GM19397 (cell line): ENCODE measurements around the gene DNHD1.

Experiments used
- ATAC-seq: cut with Tn5 transposase; IDR thresholded peaks from one replicate; pipeline ENCODE4 v1.9.1; 2021; ENCODE audit warnings: mild to moderate bottlenecking, moderate library complexity; ENCODE audit not compliant: unreplicated experiment

Gene DNHD1

DNA sequence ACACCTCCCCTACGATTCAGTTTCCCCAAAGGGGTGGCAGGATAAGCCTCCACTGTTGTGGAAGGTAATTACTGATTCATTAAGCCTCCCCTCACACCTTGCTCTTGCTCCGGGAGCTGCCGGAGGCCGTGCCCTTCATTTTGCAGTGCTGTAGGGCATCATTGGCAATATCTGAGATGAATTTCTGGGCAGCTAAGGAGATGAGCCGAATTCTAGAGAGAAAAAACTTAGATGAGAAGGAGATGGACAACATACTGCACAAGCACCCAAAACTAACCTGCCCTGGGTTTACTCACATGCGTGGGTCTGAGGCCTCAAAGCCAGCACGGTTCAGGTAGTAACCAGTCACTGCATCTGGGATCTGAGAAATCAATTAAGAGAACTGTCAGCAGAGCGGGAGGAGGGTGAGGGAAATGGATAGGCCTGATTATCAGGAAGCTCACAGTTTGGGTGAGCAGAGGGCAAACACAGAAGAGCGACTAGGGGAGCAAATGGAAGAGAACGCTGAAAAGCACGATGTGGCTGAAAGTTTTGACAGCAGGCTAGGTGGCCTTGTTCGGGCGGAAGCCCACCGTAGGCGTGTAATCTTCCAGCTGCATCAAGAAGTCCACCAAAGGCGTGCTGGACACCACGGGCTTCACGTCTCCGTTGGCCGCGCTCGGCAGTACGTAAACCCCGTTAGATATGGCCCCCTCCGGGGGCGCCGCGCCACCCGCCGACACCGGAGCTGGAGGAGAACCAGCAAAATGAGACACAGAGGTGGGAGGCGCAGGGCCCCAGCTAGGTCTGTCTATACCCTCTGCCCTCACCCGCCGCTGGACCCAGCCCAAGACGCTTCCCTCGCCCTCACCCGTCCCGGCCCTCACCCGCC, 114.2 kb downstream of the DNHD1 start:
- no peak for ATAC-seq

DNA sequence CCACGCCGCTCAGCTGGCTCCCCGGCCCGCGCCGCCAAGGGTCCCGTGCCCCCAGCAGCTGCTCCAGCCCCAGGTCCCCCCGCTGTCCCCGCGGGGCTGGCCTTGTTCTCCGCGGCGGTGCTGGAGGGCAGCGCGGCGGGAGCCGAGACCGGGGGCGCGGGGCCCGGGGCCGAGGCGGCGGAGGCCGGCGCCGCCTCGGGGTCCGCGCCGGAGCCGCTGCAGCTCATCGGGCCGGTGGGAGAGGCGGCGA, 114.8 kb downstream of the DNHD1 start:
- peak; percentile 22 for ATAC-seq

DNA sequence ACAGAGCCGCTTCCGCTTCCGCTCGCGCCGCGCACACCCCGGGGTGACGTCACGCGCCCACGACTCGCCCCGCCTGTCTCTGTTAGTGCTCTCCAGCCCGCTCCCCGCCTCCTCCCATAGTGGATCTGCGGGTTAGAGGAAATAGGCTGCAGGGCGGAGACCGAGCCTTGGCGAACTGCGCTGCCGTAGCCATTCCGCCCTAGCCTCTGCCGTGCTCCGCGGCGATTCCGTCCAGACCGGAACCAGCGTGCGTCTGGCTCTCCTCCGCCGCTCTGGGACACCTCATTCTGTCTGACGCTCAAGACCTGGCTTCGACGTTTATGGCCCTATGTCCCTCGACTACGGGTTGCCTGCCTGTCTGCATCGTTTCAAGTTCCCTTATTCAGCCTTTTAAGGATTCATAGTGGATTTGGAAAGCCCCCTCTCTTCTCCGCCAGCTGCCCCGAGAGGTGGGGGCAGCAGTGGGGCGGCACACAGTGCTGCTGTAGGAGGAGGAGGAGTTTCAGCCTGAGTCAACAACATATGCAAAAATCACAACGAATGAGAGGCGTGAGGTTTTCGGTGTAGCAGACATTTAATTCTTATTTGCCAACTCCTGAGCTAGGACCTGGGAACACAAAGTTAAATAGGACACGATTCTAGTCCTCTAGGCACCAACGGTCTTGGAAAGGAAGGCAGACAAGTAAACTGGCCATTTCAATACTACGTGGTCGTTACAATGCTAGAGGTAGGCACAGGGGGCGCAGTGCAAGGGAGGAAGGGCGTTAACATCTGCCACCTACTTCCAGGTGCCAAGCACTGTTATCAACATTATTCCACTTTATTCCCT, 115.3 kb downstream of the DNHD1 start, which contains the start of gene TAF10:
TAF10 (minus strand) TSS at position 4 of the 829 bp plus-strand sequence. CDS start 27 bp downstream, outside the sequence.
- peak; percentile 91 for ATAC-seq

DNA sequence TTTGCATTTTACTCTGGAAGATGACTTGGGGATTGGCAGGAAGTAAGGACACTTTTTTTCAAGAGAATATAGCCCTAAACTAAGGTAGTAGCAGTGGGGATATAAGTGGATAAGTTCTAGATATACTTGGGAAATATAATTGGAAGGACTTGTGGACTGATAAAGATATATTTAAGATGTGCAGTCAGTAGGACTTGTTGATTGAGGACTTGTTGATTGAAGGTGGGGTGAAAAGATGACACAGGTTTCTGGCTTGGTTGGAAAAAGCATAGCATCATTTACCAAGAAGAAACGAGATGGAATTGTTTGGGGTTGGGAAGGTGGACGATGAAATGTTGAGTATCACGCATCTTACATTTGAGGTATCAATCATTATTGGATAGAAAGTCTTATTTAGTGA, 116.4 kb downstream of the DNHD1 start:
- ATAC-seq = no peak

DNA sequence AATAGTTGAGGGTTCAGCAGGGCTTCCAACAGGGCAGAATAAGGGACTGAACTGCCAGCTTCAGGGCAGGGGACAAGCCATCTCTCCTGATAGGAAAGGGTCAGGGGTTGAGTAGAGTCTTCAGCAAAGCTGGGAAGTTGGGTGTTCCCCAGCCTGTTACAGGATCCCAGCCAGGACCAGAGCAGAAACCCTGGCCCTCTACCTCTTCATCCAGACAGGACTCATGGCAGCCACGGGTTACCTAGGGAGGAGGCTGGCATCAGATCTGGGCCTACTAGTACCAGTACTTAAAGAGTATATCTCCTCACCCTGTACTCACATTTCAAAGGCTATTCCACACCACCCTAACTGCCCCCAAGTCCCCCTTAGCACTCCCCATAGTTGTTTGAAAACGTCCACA, 117.4 kb downstream of the DNHD1 start:
- no peak for ATAC-seq

DNA sequence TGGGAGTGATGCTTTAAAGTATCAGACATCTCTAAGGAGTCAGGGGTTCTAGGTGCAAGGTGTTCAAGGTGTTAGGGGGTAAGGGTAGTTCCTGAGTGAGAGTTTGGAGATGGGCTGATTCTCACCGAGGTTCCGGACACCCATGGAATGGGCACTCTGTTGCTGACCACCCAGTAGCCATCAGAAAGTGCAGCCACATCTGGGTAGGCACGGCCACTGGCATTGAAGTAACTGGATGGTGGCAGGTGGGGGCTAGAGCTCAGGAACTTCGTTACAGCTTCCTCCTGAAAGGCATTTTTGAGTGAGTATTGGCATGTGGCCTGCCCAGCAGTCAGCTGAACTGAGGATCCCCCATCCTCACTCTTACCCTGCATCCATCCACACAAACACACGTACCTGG, 118.0 kb downstream of the DNHD1 start:
- ATAC-seq = no peak

DNA sequence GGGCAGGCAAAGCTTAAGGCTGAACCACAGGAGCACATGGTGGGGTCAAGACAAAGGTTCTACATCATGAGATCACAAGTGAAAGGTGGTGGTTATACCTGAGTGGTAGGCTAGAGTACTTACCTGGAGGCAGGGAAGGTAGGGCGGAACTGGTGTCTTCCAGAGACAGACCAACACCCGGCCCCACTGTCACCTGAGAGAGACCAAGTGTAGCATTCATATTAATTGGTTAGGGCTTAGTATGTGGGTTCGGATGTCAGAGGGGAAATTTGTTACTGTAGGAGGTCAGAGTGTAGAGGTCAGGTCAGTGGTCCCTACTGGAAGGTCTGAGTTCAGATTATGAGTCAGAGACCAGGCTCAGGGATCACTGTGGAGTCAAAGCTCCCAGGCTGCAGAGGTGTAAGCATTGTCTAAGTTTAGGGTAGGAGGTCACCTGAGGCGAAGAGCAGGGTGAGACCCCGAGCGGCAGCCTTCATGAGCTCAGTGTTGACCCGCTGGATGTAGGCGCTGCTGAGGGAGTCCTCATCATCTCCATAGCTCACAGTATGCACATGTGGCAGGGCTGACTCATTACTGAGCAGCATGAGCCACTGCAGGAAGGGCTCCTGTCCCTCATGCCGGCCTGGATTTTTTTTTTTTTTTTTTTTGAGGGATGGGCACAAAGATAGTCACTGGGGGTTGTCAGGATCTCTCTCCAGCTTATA, 119.0 kb downstream of the DNHD1 start:
- ATAC-seq = no peak

DNA sequence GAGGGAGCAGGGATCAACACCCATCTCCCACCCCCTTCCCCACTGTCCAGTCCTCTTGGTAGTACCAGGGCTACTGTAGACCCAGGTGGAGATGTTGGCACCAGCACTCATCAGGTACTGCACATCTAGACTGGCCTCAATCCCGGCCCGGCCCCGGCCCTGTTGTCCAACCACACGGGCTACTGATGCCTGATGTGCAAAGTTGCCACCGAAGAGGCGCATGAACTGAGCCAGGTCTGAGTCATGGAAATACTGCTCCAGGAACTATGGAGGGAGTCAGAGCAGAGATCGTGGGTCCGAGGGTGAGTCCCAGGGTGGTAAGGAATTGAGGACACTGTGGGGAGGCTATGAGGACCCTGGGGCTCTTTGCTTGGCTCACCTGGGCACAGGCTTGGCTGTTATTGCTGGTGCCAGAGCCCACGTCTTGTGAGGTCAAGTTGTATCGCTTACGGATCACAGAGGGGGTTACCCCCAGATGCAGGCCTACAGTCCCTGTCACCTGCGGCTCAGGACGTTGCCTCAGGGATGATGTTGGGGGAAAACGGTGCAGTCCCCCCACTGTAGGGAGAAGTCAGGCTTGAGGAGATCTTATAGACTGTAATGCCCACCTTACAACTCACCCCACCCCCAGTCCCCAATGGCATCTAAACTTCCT, 119.6 kb downstream of the DNHD1 start:
- no peak for ATAC-seq

DNA sequence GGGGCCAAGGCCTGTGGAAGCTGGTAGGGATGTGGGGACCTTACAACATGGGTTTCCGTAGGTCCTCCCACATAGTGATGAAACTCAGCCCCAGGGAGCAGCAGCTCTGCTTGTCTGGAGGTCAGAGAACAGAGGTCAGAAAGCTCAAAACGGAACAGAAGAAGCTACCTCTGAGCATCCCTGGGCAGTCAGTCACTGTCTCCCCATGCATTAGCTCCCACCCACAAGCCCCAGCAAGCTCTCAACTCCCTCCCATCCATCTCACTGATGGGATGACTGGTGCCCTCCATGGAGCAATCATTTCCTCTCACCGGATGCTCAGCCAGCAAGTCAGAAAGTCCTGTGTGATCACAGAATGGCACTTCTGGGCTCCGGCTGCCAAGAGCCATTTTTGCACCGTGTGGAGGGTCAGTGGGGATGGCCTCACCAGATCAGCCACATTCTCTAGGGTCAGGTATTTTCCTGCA, 120.3 kb downstream of the DNHD1 start:
- ATAC-seq = no peak

DNA sequence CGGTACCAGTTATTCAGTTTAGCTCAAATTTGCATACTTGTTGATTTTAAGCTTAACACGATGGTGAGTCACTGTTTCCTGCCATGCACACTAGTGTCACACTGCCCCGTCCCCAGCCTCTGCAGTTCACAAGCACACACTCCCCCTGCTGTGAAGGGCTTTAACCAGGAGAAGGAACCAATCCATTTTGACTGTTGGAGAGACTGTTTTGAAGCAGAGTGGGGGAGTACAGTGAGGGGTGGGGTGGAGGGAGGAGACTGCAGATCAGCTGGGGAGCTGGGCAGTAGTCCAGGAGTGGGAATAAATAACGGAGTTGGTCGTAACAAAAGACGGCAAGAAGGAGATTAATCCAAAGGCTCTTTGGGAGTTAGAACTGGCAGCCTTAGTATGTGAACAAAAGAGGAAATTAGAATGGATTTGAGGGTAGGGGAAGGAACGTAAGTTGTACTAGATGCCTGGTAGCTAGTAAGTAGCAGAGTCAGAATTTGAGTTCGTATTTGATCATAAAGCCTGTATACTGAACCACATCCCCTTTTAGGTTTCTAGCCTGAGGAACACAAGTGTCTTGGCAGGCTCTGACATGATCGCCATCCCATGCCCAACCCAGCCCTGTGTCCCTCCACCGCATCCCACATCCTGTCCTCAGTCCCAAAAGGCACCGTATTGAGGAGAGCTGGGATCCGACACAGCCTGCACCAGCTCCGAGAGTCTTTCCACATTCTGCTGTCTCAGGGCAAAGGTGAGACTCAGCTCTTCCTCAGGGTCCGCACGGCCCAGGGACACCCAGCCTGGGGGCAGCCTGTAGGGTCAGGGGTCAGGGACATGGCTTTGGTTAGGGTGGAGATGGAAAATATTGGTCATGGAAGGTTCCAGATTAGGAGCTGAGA, 121.3 kb downstream of the DNHD1 start:
- no peak for ATAC-seq

DNA sequence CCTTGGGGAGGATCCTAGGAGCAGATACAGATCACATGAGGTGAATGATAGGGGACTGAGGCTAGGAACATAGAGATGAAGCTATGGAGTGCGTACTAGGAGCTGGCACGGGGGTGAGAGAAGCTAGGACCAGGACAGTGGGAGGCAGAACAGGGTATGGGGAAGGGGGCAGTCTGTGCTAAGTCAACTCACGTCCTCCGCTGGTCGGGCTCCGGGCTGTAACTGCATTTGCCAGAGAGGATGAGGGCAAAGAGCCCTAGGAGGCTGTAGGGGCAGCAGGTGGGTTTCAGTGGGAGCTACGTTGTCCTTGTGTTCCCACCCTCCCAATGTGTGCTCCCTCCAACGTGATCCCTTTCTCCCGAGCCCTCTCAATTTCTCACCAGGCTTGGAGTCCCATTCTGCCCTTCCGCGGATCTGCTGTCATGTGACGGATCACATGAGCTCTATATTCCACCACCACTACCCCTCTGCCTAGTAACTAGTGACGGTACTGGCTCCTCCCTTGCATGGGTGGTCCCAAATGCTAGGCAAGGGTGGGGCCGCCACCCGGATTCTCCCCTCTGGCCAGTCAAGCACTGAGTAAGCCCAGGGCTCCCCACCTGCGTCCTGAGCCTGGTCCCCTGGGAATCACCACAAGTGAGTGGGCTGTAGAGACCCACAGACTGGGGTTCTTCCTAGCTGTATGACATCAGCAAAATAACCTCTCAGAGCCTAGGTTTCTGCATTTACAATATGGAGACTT, 122.1 kb downstream of the DNHD1 start, which contains the start of gene TPP1:
TPP1 (minus strand) TSS at position 419 of the 742 bp plus-strand sequence; CDS start at position 397, 22 bp downstream.
- peak; percentile 99 for ATAC-seq

DNA sequence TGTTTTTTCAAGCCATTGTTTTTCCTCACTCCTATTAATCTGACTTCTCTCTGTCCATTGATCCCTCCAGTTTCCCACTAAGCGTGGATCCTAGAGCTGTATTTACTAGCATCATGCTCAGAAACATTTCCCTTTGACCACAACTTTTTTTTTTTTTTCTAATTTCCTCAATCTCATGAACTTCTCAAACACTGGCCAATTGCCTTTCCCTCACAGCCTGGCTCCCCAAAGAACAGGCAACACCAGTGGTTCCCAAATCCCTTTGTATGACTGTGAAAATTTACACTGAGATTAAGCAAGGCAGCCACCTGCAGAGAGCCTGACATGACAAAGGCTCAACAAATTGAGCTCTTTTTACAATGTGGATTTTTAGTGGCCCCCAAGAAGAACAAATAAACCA, 123.6 kb downstream of the DNHD1 start:
- no peak for ATAC-seq
